Duodenal mucosa (tissue), 2 donors: ENCODE results near the gene ABCE1.
"Not testable (repeated sequence)": the region's sequence is repeated elsewhere in the genome, so short reads cannot be mapped to it uniquely, and the experiment has no call there.

ENCODE experiments used
- H3K27ac ChIP-seq: one replicate; pipeline ENCODE4 v1.7.0; 2013; ENCODE audit warnings: low read depth, low read length
- H3K27me3 ChIP-seq, 2 donors: one replicate each; pipeline ENCODE4 v1.7.0; 2013; ENCODE audit warnings: low read length in 2 of 2, control low read depth in 1 of 2; ENCODE audit not compliant: insufficient read depth in 2 of 2, control insufficient read depth in 1 of 2
- H3K36me3 ChIP-seq, 2 donors: one replicate each; pipeline ENCODE4 v1.7.0; 2013; ENCODE audit warnings: low read length in 2 of 2, control low read depth in 1 of 2; ENCODE audit not compliant: insufficient read depth in 2 of 2, control insufficient read depth in 1 of 2
- H3K4me1 ChIP-seq, 2 donors: one replicate each; pipeline ENCODE4 v1.7.0; 2013; ENCODE audit warnings: low read length in 2 of 2, control low read depth in 1 of 2; ENCODE audit not compliant: insufficient read depth in 2 of 2, control insufficient read depth in 1 of 2
- H3K4me3 ChIP-seq, 2 donors: one replicate each; pipeline ENCODE4 v1.7.0; 2013; ENCODE audit warnings: low read length in 2 of 2, low read depth in 1 of 2
- H3K9ac ChIP-seq, 2 donors: one replicate each; pipeline ENCODE4 v1.7.0; 2013; ENCODE audit warnings: low read length in 2 of 2, low read depth in 1 of 2
- H3K9me3 ChIP-seq, 2 donors: one replicate each; pipeline ENCODE4 v1.7.0; 2013; ENCODE audit warnings: low read length in 2 of 2, control low read depth in 1 of 2; ENCODE audit not compliant: control insufficient read depth in 1 of 2

Gene ABCE1

DNA sequence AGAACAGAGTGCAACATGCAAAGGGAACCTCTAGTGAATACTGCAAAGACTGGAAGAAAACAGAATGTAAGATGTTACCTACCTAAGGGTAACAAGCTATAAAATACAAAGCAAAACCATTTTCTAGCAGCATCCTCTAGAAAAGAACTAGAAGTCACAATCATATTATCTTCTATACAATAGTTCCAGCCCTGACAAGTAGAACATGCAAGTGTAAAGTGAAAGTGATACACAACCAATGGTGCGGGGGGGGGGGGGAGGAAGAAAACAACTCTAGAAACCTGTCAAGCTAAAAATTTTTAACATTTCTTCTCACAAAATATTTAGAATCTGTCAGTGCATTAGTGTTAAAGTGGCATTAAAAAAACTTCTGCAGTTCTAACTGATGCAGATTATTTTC, 38.1 kb downstream of the ABCE1 start:
- not testable (repeated sequence) for H3K27me3 ChIP-seq, H3K27ac ChIP-seq, H3K4me3 ChIP-seq, H3K9me3 ChIP-seq, H3K4me1 ChIP-seq, H3K9ac ChIP-seq
- peaks cover 12 to 28% of the 10 kb centered on the region in 2 donors for H3K36me3 ChIP-seq

DNA sequence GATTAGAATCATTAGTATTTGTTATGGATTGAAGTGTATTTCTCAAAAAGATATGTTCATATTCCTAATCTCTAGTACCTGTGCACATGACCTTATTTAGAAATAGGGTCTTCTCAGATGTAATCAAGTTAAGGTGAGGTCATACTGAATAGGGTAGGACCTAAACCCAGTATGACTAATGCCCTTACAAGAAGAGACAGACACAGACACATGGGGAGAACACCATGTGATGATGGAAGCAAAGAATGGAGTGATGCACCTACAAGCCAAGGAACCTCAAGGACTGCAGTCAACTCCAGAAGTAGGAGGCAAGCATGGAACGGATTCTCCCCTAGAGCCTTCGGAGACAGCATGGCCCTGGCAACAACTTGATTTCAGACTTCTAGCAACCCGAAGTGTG, 50.9 kb downstream of the ABCE1 start:
- H3K27ac ChIP-seq, result no peak overlapping the region
- no peak overlapping the region for H3K4me3 ChIP-seq
- H3K27me3 ChIP-seq, result no peaks in the 10 kb centered on the region
- no peak overlapping the region for H3K9ac ChIP-seq
- peaks cover 43 to 90% of the 10 kb centered on the region in 2 donors for H3K36me3 ChIP-seq
- H3K4me1 ChIP-seq, result no peaks in the 10 kb centered on the region
- no peaks in the 10 kb centered on the region for H3K9me3 ChIP-seq

DNA sequence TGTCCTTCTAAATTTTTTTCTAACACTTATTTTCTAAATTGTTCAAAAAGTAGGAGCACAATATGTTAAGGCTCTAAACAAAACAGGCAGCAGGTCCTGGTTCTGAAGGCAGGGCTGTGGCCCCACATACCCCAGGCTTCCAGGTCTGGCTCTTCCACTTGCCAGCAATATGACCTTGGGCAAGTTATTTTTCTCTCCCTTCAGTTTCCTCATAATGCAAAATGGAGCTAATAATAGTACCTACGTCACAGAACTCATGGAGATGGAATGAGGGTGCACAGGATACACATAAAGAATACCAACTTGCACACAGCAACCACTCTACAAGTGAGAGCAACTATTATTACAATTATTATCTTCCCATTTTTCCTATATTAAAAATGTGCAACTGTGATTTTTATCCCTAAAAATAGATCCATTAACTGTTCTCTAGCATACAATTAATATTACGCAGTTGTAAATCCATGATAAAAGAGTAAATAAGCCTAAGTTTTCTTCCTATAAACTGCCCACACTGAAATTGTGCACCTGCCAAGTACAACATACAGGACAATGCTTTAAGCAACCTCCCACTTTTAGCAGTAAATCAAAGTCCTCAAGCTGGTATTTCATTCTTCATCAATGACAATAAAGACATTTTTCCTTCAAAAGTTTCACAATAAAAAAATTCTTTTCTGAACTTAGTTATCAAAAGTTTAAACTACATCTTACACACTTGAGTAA, 55.2 kb downstream of the ABCE1 start:
- Histone ChIP-seq H3K4me1 (no peaks in the 10 kb centered on the region), H3K9ac (no peak overlapping the region), H3K27me3 (no peaks in the 10 kb centered on the region), H3K9me3 (no peaks in the 10 kb centered on the region), H3K27ac (no peak overlapping the region), H3K4me3 (no peak overlapping the region), H3K36me3 (peaks cover 36 to 65% of the 10 kb centered on the region in 2 donors)

DNA sequence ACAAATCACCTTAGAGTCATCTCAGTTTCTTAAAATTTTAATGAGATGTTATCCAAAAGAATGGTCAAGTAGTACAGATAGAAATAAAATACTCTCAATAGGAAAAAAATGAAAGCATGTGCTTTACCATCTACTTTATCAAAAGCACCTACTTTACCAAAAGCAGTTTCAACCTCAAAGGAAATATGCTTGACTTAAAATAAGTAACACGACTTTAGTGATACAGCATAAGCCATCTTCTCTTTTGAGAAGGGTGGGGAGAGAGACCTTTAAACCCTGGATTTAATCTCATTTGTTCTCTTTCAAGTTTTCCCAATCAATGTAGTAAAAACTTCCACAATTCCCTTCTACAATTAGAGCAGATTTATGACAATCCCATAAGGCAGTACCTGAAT, 55.8 kb downstream of the ABCE1 start:
- Histone ChIP-seq H3K36me3 (peaks cover 32 to 60% of the 10 kb centered on the region in 2 donors), H3K27ac (no peak overlapping the region)

DNA sequence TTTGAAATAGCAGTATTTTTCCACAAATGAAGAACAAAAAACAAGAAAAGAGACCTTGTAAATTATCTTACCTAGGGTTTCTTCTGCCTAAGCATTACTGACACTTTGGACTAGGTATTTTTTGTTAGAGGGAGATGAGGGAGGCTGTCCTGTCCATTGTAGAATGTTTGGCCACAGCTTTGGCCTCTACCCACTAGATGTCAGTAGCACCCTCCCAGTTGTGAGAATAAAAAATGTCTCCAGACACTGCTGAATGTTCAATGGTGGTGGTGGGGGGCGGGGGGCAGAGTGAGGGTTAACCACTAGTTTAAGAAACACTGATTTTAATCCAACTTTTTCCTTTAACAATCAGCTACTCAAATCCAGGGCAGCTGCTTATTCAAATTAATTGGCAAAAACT, 56.5 kb downstream of the ABCE1 start:
- Histone ChIP-seq H3K4me3 (no peak overlapping the region), H3K36me3 (peaks cover 26 to 56% of the 10 kb centered on the region in 2 donors), H3K27ac (no peak overlapping the region), H3K9me3 (no peaks in the 10 kb centered on the region), H3K9ac (no peak overlapping the region), H3K27me3 (no peaks in the 10 kb centered on the region), H3K4me1 (no peaks in the 10 kb centered on the region)

More for the DNA sequence above, 55.8 kb downstream of the ABCE1 start:
- Histone ChIP-seq H3K27me3 (no peaks in the 10 kb centered on the region), H3K9ac (no peak overlapping the region), H3K4me1 (no peaks in the 10 kb centered on the region), H3K9me3 (no peaks in the 10 kb centered on the region), H3K4me3 (no peak overlapping the region)

DNA sequence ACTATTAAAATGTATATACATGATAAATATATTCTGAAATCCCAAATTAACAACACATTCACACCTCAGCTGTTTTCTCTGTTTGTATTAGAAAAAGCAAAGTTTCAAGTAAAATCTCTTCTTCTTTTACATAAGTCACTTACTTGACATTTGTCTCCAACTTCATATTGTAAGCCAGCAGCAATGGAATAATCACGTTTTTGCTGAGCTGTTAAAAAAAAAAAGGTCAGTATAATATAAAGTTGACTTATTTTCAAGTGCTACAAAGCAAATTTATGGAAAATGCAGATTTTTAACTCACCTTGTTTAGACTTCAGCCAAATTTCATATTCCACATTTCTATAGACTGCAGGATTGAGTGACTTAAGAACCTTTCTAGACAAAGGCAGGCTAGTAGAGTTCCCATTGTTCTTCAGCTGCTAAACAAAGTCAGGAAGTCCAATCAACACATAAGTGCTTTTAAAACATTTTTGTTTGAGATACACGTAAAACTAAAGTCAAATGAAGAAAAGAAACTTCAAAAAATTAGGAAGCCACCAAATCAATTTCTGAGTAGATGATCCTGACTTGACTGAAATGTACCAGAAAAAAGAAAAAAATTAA, 57.3 kb downstream of the ABCE1 start:
- no peak overlapping the region for H3K9ac ChIP-seq
- no peak overlapping the region for H3K27ac ChIP-seq
- H3K27me3 ChIP-seq, result no peaks in the 10 kb centered on the region
- no peaks in the 10 kb centered on the region for H3K9me3 ChIP-seq
- H3K4me1 ChIP-seq, result no peaks in the 10 kb centered on the region
- H3K4me3 ChIP-seq, result no peak overlapping the region
- peaks cover 18 to 54% of the 10 kb centered on the region in 2 donors for H3K36me3 ChIP-seq

DNA sequence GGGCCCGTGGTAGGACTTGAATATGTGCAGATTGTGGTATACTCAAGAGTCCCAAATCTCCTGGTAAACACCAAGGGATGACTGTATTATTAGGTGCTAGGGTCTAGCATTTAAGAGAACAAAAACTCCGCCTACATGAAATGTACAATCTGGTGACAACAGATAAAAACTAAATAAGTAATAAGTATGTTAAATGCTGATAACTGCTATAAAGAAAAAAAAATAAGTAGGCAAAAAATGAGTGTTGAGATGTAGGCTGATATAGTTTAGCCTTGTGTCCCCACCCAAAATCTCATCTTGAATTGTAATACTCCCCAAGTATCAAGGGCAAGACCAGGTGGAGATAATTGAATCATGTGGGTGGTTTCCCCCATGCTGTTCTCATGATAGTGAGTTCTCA, 58.9 kb downstream of the ABCE1 start:
- H3K9ac ChIP-seq, result no peak overlapping the region
- H3K9me3 ChIP-seq, result no peaks in the 10 kb centered on the region
- no peak overlapping the region for H3K4me3 ChIP-seq
- H3K27ac ChIP-seq, result no peak overlapping the region
- no peaks in the 10 kb centered on the region for H3K27me3 ChIP-seq
- H3K36me3 ChIP-seq, result peaks cover 21 to 54% of the 10 kb centered on the region in 2 donors
- H3K4me1 ChIP-seq, result no peaks in the 10 kb centered on the region

DNA sequence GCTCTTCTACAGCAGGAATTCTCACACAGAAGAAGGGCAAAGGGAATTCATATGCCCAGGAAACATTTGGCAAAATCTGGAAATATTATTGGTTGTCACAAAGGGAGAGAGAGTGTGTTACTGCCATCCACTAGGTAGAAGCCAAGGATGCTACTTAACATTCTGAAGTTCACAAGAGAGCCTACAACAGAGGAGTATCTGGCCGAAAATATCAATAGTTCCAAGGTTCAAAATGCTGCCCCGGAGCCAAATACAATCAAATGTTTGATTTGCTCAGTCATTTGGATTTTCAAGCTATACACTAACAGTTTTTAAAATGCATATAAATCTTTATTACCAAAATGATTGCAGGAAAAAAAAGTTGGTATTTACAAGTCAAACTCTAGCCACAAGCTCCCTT, 63.4 kb downstream of the ABCE1 start:
- Histone ChIP-seq H3K27me3 (no peaks in the 10 kb centered on the region), H3K4me1 (no peaks in the 10 kb centered on the region), H3K27ac (no peak overlapping the region), H3K9ac (no peak overlapping the region), H3K4me3 (no peak overlapping the region), H3K9me3 (no peaks in the 10 kb centered on the region), H3K36me3 (peaks cover 21 to 36% of the 10 kb centered on the region in 2 donors)

DNA sequence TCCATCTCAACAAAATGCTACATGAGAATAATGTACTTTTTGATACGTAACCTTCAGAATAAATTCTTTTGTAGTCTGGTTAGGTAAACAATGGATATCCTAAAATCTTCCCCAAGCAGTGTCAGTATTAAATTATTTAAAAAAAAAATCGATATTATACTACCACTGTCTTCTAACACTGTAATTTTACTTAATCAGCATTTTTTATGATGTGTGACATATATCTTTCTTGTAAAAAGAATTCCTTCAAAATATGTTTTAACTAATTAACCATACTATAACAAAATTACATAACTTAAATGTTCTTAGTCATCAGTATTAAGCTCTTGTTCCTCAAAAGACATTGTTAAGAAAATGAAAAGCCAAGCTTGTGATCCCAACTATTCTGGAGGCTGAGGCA, 69.8 kb downstream of the ABCE1 start:
- no peak overlapping the region for H3K4me3 ChIP-seq
- no peak overlapping the region for H3K9ac ChIP-seq
- peaks cover 8 to 42% of the 10 kb centered on the region in 2 donors for H3K36me3 ChIP-seq
- no peaks in the 10 kb centered on the region for H3K27me3 ChIP-seq
- no peaks in the 10 kb centered on the region for H3K4me1 ChIP-seq
- no peak overlapping the region for H3K27ac ChIP-seq
- H3K9me3 ChIP-seq, result no peaks in the 10 kb centered on the region

DNA sequence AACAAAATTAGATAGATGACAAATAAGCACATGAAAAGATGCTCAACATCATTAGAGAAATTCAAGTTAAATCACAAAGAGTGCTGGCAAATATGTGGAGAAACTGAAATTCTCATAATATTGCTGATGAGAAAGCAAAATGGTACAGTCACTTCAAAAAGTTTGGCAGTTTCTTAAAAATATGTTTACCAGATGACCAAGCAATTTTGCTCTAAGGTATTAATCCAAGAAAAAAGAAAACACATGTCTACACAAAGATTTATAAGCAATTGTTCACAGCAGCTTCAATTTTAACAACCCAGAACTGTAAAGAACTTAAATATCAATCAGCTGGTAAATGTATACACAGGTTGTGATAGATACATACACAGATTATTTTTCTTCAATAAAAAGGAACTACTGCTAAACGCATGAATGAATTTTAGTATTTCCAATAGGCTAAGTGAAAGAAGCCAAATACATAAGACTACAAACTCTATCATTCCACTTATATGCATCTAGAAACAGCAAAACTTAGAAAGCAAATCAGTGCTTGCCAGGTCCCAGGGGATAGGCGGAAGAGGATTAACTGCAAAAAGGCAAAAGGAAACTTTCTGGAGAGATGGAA, 70.6 kb downstream of the ABCE1 start:
- Histone ChIP-seq H3K9me3 (no peaks in the 10 kb centered on the region), H3K36me3 (peaks cover 8 to 43% of the 10 kb centered on the region in 2 donors), H3K4me3 (no peak overlapping the region), H3K9ac (no peak overlapping the region), H3K27me3 (no peaks in the 10 kb centered on the region), H3K4me1 (no peaks in the 10 kb centered on the region), H3K27ac (no peak overlapping the region)
